Muscle of arm (tissue), 12 donors: ENCODE results near the gene HNRNPA1L2. TPM values are rescaled to one million over a fixed set of nuclear protein-coding genes. Genes with fewer than 3 reads are reported as not detected.
"Not testable (repeated sequence)": the region's sequence is repeated elsewhere in the genome, so short reads cannot be mapped to it uniquely, and the experiment has no call there.

ENCODE experiments used
- DNase-seq: peaks from one replicate; pipeline ENCODE4 v3.0.0-alpha.2; 2013
- polyA plus RNA-seq, 12 donors: library from polyadenylated mRNA; unstranded; fragments of 120-200 nt; gene quantifications; one replicate each; pipeline ENCODE4 v1.2.1, GENCODE V29; 2013; ENCODE audit not compliant: insufficient read length in 12 of 12

HNRNPA1L2 gene
- polyA plus RNA-seq, 12 donors, result 8.4 to 236 (median 11.3) TPM; not detected in 1

- not testable (repeated sequence) for DNase-seq
Measured at GRCh38 chr13:52631083-52631690, 11.0 kb upstream of the HNRNPA1L2 start.

GRCh38 chr13:52638666-52639328 lies 3.4 kb upstream of the HNRNPA1L2 start:
- no peak for DNase-seq

GRCh38 chr13:52644108-52644507 lies 1.9 kb downstream of the HNRNPA1L2 start:
- DNase-seq, result no peak

- no peak for DNase-seq
Measured at GRCh38 chr13:52646967-52647366, 4.7 kb downstream of the HNRNPA1L2 start.

GRCh38 chr13:52650731-52651130 lies 8.5 kb downstream of the HNRNPA1L2 start:
- no peak for DNase-seq

GRCh38 chr13:52651897-52652195 lies 9.6 kb downstream of the HNRNPA1L2 start:
- DNase-seq, result no peak

GRCh38 chr13:52652196-52652979 lies 10.2 kb downstream of the HNRNPA1L2 start, which contains the start of gene SUGT1:
SUGT1 (plus strand) TSS chr13:52652836; CDS start chr13:52652921, 85 bp downstream.
- peak; percentile 98 for DNase-seq

GRCh38 chr13:52652980-52653303 lies 10.7 kb downstream of the HNRNPA1L2 start:
- DNase-seq, result no peak

GRCh38 chr13:52659340-52659739 lies 17.1 kb downstream of the HNRNPA1L2 start:
- DNase-seq, result no peak

GRCh38 chr13:52664272-52664671 lies 22.0 kb downstream of the HNRNPA1L2 start:
- DNase-seq, result no peak

GRCh38 chr13:52665325-52665724 lies 23.1 kb downstream of the HNRNPA1L2 start:
- no peak for DNase-seq

- no peak for DNase-seq
Measured at GRCh38 chr13:52669677-52670076, 27.4 kb downstream of the HNRNPA1L2 start.

GRCh38 chr13:52670726-52671125 lies 28.5 kb downstream of the HNRNPA1L2 start:
- DNase-seq, result no peak

GRCh38 chr13:52673465-52673864 lies 31.2 kb downstream of the HNRNPA1L2 start:
- no peak for DNase-seq

GRCh38 chr13:52677823-52678222 lies 35.6 kb downstream of the HNRNPA1L2 start:
- no peak for DNase-seq

GRCh38 chr13:52685806-52686205 lies 43.6 kb downstream of the HNRNPA1L2 start:
- not testable (repeated sequence) for DNase-seq

GRCh38 chr13:52686376-52686775 lies 44.1 kb downstream of the HNRNPA1L2 start:
- DNase-seq, result no peak

Other genes starting within 250 kb of the HNRNPA1L2 start
- gene THSD1, start 236.3 kb upstream of the HNRNPA1L2 start, polyA plus RNA-seq, result 10 to 100 TPM in 11 of 12 donors, not detected in 1; 12.4 to 24.9 (median 19.5) TPM
- 10 to 100 TPM in 11 of 12 donors, not detected in 1; 44.0 to 83.3 (median 65.2) TPM for gene VPS36, start 191.8 kb upstream of the HNRNPA1L2 start, polyA plus RNA-seq
- 10 to 100 TPM in 11 of 12 donors, not detected in 1; 23.0 to 82.9 (median 47.7) TPM for gene CKAP2, start 187.0 kb upstream of the HNRNPA1L2 start, polyA plus RNA-seq
- 10 to 100 TPM in 11 of 12 donors, not detected in 1; 39.4 to 47.8 (median 41.4) TPM for gene SUGT1, start 10.4 kb downstream of the HNRNPA1L2 start, polyA plus RNA-seq
- 1 to 10 TPM in 6 of 12 donors, under 1 TPM in 4, not detected in 2; 0.43 to 1.5 (median 1.2) TPM for gene CNMD, start 97.4 kb downstream of the HNRNPA1L2 start, polyA plus RNA-seq
- gene PCDH8, start 206.2 kb downstream of the HNRNPA1L2 start, polyA plus RNA-seq, result 1 to 10 TPM in 2 of 12 donors, under 1 TPM in 8, not detected in 2; 0.19 to 1.5 (median 0.58) TPM